Mucosa of gallbladder (tissue), 1 donor: ENCODE results near the gene RASEF. TPM values are rescaled to one million over a fixed set of nuclear protein-coding genes. Genes with fewer than 3 reads are reported as not detected.

Experiments
- DNase-seq: peaks from one replicate; pipeline ENCODE4 v3.0.0-alpha.2; 2020; ENCODE audit warnings: low spot score
- total RNA-seq: library from RNA; stranded (reverse); gene quantifications from one replicate; pipeline ENCODE4 v1.2.1, GENCODE V29; 2021
- donor health status: DM: no; HTN: no; CAD: no.

The RASEF gene
- total RNA-seq, 1 donor from 2014 or later = 30.3 TPM

DNA sequence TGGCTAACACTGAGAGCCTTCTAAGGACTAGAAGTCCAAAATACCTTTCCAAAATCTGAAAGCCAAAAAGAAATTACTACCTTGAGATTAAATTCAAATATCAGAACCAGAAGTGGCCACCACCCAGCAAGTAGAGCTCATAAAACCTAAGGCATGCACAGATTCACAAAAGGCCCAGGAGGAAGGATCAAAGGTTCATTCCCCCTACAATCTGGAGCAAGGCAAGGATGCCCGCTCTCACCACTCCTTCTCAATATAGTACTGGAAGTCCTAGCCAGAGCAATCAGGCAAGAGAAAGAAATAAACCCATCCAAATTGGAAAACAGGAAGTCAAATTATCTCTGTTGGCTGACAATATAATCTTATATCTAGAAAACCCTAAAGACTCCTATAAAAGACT, 6.0 kb downstream of the RASEF start:
- no peak for DNase-seq

GRCh38 chr9:83056174-83056573, 6.8 kb downstream of the RASEF start:
- no peak for DNase-seq

GRCh38 chr9:83047839-83048775, 14.8 kb downstream of the RASEF start:
- peak; percentile 94 for DNase-seq

DNA sequence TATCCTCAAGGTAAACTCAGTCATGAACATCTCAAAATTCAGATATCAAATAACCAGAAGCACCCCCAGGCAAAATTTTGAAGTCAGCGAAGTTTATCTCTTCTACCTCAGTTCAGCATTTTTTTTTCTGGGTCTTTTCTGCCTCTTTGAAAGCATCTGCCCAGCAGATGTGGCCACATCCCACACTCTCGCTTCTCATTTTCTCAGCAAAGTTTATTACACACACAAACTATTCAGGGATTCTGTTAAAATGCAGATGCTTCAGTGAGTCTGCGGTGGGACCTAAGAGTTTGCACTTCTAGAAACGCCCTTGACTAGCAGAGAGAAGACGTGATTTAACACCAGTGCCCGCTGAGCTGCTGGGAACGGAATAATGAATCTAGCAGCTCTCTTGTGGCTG, 19.3 kb downstream of the RASEF start:
- DNase-seq = no peak

GRCh38 chr9:83041771-83042170, 21.2 kb downstream of the RASEF start:
- no peak for DNase-seq

DNA sequence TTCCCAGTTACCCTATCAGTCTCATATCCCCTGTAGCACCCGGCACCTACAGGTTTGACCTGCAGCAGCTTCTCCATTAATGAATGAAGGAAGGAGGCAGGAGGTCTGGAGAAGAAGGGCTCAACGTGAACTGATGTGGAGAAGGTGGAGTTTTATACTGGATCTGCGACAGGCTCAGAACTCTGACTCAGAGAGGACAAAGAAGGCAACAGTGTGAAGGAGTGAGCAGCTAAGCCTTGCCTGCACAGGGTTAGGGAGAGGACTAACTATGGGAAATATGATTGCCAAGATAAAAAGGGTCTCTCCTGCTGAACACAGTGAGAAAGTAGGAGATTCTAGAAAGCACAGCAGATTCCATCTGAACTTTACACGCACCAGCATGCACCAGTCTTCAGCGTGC, 23.6 kb downstream of the RASEF start:
- no peak for DNase-seq

DNA sequence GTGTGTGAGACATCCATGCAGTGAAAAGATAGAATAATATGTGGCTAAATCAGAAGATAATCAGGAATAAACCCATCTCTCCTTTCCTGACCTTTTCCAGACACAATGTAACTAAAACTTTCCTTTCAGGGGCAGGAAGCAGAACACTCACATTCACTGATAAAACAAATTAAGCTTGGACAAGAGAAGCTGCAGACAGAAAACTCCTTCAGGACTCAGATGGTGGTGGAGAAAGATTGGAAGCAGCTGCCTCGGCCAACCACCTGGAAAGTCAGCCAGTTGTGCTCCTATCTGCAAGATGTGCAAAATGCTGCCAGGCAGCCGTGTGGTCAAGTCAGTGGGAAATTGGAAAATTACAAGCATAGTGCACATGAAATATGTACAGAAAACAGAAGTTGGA, 26.9 kb downstream of the RASEF start:
- no peak for DNase-seq

GRCh38 chr9:83035143-83035542, 27.8 kb downstream of the RASEF start:
- DNase-seq = no peak

GRCh38 chr9:83034587-83034986, 28.4 kb downstream of the RASEF start:
- DNase-seq = no peak

DNA sequence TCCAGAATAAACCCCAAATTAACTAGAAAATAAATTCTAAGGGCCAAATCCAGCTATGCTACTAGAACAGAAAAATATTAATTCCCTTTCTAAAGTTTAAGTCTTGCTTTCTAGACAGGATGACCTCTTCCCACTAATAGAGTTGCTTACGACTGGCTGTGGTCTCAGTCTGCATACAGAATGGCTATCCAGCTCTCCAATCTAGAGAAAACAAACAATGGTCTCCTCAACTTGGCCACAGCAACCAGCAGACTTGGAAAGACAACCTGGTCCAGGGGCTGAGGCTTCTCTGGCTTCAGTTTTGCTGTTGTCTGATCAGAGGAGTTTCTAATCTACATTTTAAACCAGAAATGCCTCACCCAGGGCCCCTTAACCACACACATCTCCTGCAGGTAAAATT, 28.9 kb downstream of the RASEF start:
- no peak for DNase-seq

DNA sequence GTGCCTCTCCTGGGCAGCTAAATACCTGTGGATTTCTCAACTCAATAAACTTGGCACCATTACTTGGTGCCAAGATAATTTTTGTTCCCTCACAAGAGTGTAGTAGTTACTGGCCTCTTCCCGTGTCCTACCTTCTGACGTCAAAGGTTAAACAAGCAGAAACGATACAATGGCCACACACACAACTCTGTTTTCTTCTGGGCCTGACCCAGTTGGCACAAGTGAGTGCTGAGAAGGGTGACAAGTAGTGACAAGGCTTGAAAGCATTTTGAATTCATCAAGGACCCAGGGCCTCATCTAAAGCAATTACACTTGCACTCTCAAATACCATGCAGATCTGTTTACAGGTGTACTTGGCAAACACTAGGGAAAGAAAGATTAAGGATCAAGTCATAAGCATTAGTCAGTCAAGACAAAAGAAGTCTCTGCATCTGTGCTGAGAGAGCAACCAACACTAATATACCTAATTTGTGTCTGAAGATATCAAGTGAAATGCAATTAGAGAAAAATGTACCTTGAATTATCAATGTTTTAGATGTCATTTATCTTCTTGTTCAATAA, 30.8 kb downstream of the RASEF start:
- peak; percentile 71 for DNase-seq

DNA sequence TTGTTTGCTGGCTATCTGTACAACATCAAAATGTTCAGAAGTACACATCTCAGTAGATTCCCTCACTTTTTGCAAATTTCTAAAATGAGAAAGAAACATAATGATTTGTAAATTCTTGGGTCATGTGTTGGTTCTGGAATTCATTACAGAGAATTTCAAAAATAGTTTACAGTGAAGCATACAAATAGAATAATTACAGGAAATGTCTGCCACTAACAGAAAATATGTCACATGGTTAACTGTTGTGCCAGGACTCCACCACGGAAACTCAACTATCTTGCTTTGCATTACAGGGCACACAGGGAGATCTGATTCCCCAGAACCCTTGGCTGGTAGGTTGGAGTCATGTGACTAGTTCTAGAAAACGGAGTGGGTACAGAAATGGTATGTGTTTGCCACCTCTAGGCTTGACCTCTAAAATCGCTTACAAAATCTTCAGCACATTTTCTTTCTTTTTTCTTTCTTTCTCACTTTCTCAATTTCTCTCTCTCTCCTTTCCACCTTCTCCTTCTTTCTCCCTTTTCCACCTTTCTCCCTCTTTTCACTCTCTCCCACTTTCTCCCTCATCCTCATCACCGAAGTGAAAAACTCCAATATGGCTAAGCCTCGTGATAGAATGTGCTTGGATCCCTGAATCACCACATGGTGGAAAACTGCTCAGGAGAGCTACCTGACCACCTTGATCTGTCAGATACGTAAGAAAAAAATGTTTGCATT, 32.4 kb downstream of the RASEF start:
- no peak for DNase-seq

GRCh38 chr9:83029531-83030137, 33.3 kb downstream of the RASEF start:
- no peak for DNase-seq

DNA sequence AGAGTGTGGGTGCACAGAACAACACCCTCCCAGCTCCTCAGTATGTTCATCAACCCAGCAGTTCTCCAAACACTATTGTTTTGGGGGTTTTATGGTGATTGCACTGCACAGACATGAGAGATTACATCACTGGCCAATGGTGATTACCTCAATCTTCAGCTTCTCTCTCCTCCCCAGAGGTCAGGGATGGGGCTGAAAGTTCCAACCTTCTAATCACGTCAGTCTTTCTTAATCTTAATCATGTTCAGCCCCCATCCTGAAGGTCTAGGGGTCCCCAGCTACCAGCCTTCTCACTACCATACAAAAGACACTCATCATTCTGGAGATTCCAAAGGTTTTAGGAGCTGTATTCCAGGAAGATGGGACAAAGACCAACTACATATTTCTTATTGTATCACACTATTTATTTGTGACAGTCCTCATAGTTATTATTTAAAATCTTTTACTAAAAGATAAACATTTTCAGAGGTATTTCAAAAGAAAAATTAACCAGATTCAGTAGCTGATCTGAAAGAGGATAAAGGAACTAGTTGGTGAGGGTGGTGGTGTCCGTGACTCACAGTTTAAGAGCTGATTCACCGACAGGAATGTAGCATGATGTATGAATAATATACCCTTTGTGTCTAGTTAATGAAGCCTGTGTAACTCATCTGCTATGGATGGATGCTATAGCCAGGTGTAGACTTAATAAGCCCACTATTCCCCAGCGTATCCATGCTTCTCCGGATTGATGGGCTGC, 35.6 kb downstream of the RASEF start:
- DNase-seq = no peak

GRCh38 chr9:83024506-83025125, 38.3 kb downstream of the RASEF start:
- DNase-seq = no peak

- no peak for DNase-seq
Observed at GRCh38 chr9:83023151-83023550, 39.8 kb downstream of the RASEF start.

GRCh38 chr9:83020864-83021263, 42.1 kb downstream of the RASEF start:
- DNase-seq = no peak

- DNase-seq = no peak
Observed at GRCh38 chr9:83020327-83020726, 42.6 kb downstream of the RASEF start.

GRCh38 chr9:83019246-83019645, 43.7 kb downstream of the RASEF start:
- no peak for DNase-seq

- no peak for DNase-seq
Observed at GRCh38 chr9:83015897-83016296, 47.0 kb downstream of the RASEF start.
